PFSK-1 (cell line): ENCODE measurements around the gene BCAT1.

Source experiments
- POLR2AphosphoS5 ChIP-seq: IDR thresholded peaks from 2 replicates; pipeline ENCODE4 v1.6.1; 2012; ENCODE audit warnings: low read depth, mild to moderate bottlenecking, control low read depth, low read length, moderate library complexity
- TAF1 ChIP-seq: IDR thresholded peaks from 2 replicates; pipeline ENCODE4 v1.6.1; 2012; ENCODE audit warnings: low read length, control low read depth, borderline replicate concordance; ENCODE audit not compliant: insufficient read depth
- TF ChIP-seq, protein P1 (sequence below), 2 experiments: IDR thresholded peaks; 2 replicates each; pipeline versions ENCODE4 v1.6.1 to v1.8.0; 2011 to 2012; ENCODE audit warnings: low read depth in 2 of 2, low read length in 2 of 2, control low read depth in 1 of 2, inconsistent platforms in 1 of 2, mild to moderate bottlenecking in 1 of 2, moderate library complexity in 1 of 2; ENCODE audit not compliant: insufficient read depth in 1 of 2

DNA sequence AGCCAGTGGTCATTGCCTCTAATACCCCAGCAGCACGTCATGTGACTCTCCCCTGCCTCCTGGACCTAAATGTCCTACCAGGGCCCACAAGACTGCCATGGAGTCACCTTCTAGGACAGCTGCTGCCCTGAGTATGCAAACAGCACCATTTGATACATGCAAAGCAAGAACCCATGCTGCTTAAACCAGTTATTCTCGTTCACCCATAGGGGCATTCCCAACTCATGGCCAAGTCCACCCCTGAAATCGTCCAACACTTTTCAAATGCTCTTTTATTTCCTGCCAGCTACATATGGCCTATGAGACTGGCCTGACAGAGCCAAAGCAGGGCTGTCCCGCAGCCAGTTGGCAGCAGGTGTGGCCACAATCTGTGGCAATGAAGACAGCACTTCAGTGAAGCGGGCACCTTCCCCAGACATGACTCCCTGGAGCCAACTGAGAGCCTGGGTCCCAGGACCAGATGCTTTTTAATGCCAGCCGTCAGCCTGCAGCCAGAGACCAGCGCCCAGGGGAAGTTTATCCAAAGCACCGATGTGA, 99.9 kb downstream of the BCAT1 start:
- TF ChIP-seq TAF1 (no peak), POLR2AphosphoS5 (no peak)
- TF ChIP-seq, protein P1, sequence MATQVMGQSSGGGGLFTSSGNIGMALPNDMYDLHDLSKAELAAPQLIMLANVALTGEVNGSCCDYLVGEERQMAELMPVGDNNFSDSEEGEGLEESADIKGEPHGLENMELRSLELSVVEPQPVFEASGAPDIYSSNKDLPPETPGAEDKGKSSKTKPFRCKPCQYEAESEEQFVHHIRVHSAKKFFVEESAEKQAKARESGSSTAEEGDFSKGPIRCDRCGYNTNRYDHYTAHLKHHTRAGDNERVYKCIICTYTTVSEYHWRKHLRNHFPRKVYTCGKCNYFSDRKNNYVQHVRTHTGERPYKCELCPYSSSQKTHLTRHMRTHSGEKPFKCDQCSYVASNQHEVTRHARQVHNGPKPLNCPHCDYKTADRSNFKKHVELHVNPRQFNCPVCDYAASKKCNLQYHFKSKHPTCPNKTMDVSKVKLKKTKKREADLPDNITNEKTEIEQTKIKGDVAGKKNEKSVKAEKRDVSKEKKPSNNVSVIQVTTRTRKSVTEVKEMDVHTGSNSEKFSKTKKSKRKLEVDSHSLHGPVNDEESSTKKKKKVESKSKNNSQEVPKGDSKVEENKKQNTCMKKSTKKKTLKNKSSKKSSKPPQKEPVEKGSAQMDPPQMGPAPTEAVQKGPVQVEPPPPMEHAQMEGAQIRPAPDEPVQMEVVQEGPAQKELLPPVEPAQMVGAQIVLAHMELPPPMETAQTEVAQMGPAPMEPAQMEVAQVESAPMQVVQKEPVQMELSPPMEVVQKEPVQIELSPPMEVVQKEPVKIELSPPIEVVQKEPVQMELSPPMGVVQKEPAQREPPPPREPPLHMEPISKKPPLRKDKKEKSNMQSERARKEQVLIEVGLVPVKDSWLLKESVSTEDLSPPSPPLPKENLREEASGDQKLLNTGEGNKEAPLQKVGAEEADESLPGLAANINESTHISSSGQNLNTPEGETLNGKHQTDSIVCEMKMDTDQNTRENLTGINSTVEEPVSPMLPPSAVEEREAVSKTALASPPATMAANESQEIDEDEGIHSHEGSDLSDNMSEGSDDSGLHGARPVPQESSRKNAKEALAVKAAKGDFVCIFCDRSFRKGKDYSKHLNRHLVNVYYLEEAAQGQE (IDR thresholded peaks at IDR 0.05; ENCODE audit: insufficient read depth in 1 of 2, low read depth in 2 of 2, low read length in 2 of 2), result no peak
